GM18507 (cell line): ENCODE results near the gene PCNX1.
A peak's percentile ranks its signal among the peaks of the same experiment; 100 is the strongest.
"Not testable (repeated sequence)": the region's sequence is repeated elsewhere in the genome, so short reads cannot be mapped to it uniquely, and the experiment has no call there.

ENCODE experiments used
- DNase-seq: peaks from one replicate; pipeline ENCODE4 v3.0.0; 2011; ENCODE audit warnings: low read depth; ENCODE audit not compliant: insufficient read length; ENCODE audit errors: extremely low spot score
- FAIRE-seq: peaks from 2 replicates; lab custom pipeline; 2011; peaks lifted over from hg19 to GRCh38; lab: Jason Lieb, UNC

PCNX1 gene

GRCh38 chr14:71000091-71000490, 92.8 kb downstream of the PCNX1 start:
- no peak for FAIRE-seq
- DNase-seq: no peak

- DNase-seq: no peak
- FAIRE-seq: no peak
These were observed 94.5 kb downstream of the PCNX1 start for GRCh38 chr14:71001742-71002141.

DNA sequence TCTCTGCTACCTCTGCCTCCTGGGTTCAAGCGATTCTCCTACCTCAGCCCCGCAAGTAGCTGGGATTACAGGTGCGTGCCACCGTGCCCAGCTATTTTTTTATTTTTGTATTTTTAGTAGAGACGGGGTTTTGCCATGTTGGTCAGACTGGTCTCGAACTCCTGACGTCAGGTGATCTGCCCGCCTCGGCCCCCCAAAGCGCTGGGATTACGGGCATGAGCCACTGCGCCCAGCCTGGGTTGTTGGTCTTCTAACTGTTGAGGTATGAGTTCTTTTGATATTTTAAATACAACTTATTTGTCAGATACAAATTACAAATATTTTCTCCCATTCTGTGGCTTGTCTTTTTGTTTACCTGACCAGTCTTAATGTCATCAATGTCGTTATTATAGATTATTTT, 95.9 kb downstream of the PCNX1 start:
- FAIRE-seq: no peak
- DNase-seq: no peak

DNA sequence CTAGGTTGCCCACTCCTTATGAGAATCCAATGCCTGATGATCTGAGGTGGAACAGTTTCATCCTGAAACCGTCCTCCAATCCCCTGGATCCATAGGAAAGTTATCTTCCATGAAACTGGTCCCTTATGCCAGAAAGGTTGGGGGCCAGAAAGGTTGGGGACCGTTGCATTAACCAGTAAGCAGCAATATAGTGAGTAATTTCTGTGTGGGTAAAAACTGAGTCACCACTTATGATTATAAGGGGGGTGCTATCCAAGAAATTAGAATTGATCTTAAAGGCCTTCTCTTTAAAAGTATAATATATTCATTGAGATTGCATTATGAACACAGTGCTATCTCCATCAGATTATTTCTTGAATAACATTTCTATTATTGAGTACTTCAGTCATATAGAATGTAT, 97.2 kb downstream of the PCNX1 start:
- no peak for FAIRE-seq
- no peak for DNase-seq

GRCh38 chr14:71005076-71005475, 97.8 kb downstream of the PCNX1 start:
- DNase-seq (no peak), FAIRE-seq (no peak)

DNA sequence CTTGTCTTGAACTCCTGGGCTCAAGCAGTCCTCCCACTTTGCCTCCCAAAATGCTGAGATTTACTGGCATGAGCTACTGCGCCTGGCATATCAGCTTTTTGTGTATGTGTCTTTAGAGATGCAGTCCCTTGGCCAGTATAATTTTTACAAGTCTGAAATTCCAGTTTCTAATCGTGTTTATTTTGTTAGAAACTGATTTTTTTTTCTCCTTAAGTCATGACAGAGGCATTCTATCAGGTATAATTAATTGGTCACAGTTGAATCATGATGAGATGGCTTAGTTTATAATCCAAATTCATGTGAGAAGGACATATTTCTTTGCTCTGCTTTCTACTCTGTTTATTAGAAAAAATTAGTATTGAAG, 98.9 kb downstream of the PCNX1 start:
- FAIRE-seq: no peak
- DNase-seq: no peak

DNA sequence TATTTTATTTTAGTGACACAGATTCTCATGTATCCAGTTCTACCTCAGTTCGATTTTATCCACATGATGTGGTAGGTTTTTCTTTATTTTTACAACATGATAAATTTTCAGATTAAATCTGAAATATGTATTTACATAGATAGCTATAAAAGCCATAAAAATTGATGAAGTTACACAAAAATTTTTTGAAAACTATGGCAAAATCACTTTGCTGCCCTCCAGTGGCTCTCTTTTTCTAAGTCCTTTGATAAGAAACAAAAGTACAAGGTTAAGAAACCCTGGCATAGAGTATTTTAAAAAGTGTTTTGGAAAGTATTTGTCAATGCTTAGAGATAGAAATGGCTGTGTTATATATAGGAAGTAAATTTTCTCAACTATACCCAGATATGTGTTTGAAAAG, 104.2 kb downstream of the PCNX1 start:
- DNase-seq: no peak
- FAIRE-seq: peak; percentile 24

- no peak for FAIRE-seq
- DNase-seq: no peak
These were observed 105.6 kb downstream of the PCNX1 start for GRCh38 chr14:71012888-71013287.

GRCh38 chr14:71013551-71014192, 106.4 kb downstream of the PCNX1 start:
- FAIRE-seq: no peak
- DNase-seq: no peak

DNA sequence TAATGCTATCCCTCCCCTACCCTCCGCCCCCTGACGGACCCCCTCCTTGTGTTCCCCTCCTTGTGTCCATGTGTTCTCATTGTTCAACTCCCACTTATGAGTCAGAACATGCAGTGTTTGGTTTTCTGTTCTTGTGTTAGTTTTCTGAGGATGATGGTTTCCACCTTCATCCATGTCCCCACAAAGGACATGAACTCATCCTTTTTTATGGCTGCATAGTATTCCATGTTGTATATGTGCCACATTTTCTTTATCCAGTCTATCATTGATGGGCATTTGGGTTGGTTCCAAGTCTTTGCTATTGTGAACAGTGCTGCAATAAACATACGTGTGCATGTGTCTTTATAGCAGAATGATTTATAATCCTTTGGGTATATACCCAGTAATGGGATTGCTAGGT, 112.7 kb downstream of the PCNX1 start:
- FAIRE-seq, DNase-seq: not testable (repeated sequence)

GRCh38 chr14:71021347-71022011, 114.2 kb downstream of the PCNX1 start:
- DNase-seq: no peak
- no peak for FAIRE-seq

GRCh38 chr14:71022012-71022869, 115.0 kb downstream of the PCNX1 start:
- DNase-seq (no peak), FAIRE-seq (no peak)

DNA sequence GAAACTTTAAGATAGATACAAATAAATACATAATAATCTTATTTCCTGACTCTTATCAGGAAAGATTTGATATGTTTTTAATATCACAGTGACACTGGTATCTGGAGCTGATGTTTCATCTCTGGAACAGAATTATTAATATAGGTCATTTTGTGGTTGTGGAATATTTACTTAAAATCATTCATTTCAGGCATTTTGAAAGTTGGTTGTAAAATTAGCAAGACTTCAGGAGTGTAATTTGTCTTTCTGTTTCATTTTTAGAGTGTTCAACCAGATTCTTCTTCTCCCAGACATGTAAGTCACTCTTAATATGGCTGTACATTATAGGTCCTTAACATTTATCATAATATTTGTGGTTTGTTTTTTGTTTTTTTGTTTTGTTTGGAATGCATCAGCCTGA, 115.7 kb downstream of the PCNX1 start:
- peak; percentile 45 for FAIRE-seq
- no peak for DNase-seq

GRCh38 chr14:71029236-71029781, 122.0 kb downstream of the PCNX1 start:
- DNase-seq: no peak

GRCh38 chr14:71031000-71031399, 123.7 kb downstream of the PCNX1 start:
- FAIRE-seq: no peak
- no peak for DNase-seq

More at GRCh38 chr14:71029236-71029781, 122.0 kb downstream of the PCNX1 start:
- FAIRE-seq: no peak

DNA sequence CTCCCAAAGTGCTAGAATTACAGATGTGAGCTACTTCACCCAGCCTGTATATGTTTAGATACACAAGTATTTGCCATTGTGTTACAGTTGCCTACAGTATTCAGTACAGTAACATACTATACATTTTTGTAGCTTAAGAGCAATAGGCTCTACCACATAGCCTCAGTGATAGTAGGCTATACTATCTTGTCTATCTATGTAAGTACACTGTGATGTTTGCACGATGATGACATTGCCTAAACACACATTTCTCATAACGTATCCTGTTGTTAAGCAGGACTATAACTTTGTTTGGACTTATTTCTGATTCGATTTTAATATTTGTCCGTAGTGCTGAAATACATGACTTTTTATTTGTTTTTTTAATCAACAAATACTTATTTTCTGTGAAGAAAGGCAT, 129.2 kb downstream of the PCNX1 start:
- no peak for FAIRE-seq
- DNase-seq: no peak

DNA sequence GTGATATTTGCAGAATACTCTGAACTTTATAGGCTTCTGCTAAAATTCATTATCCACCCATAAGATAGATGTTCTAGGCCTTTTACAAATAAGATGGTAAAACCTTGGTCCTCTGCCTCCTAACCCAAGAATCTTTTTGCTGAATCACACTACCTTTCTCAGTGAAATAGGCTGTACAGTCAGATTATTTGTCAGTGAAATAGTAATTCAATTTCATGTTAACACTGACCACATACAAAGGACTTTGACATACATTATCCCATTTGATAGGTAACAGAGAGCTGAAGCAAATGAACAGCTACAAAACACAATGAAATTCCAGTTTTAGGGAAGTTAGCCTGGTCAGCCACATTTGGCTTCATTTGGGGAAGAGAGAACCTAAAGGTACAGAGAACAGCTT, 141.1 kb downstream of the PCNX1 start:
- DNase-seq: no peak
- no peak for FAIRE-seq

- no peak for FAIRE-seq
- no peak for DNase-seq
These were observed 142.3 kb downstream of the PCNX1 start for GRCh38 chr14:71049435-71050133.

DNA sequence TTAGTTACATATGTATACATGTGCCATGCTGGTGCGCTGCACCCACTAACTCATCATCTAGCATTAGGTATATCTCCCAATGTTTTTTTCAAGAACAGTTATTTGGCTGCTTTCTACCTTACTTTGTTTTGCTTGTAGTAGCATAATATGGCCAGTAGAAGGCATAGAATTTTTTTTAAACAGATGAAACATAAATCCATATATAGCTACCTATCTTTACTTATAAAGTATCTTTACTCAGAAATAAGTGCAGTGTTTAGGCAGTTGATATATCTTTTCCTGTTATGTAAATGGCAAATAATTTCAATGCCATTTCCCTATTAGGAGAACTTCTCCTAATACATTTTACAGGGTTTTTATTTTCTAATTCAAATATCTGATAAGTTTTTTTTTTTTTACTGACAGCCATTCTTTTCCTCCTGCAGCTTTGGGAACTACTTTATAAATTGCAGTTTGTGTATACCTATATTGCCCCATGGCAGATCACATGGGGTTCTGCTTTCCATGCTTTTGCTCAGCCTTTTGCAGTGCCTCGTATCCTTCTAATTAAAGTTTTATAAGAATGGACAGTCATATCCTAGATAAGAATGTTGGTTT, 143.1 kb downstream of the PCNX1 start:
- DNase-seq: no peak
- no peak for FAIRE-seq
